Measurements from ENCODE around the gene PCK1.
A peak's percentile ranks its signal among the peaks of the same experiment; 100 is the strongest.
"Not testable (repeated sequence)": the region's sequence is repeated elsewhere in the genome, so short reads cannot be mapped to it uniquely, and the experiment has no call there.

PCK1 gene

DNA sequence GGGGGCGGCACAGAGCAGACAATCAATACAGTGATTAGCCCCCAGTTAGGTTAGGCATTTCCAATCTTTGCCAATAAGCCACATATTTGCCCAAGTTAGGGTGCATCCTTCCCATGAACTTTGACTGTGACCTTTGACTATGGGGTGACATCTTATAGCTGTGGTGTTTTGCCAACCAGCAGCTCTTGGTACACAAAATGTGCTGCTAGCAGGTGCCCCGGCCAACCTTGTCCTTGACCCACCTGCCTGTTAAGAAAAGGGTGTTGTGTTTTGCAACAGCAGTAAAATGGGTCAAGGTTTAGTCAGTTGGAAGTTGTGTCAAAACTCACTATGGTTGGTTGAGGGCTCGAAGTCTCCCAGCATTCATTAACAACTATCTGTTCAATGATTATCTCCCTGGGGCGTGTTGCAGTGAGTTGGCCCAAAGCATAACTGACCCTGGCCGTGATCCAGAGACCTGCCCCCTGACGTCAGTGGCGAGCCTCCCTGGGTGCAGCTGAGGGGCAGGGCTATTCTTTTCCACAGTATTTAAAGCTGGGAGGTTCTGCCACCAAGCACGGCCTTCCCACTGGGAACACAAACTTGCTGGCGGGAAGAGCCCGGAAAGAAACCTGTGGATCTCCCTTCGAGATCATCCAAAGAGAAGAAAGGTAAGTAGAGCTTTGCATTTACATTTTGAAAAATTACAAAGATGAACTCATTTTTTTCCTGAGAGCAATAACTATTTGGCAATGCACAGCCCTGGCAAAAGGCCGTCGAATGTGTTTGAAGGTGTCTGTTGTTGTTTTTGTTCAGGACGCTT, at the start of gene PCK1:
Gene PCK1 (plus strand): TSS at position 557 of the 802 bp plus-strand sequence. CDS start 302 bp downstream, outside the sequence.
- no peak for DNase-seq

DNA sequence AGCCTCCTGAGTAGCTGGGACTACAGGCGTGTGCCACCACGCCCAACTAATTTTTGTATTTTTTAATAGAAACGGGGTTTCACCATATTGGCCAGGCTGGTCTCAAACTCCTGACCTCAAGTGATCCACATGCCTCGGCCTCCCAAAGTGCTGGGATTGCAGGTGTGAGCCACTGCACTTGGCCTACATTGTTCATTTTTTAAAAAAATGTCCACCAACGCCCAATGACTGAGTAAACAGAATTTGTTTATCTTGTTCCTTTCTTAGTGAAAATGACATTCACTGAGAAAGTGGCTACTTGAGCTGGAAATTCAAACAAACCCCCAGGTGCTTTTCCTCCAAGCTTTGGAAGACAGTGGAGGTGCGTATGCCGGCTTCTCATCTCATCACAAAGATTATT, 49.2 kb upstream of the PCK1 start:
- not testable (repeated sequence) for DNase-seq

DNA sequence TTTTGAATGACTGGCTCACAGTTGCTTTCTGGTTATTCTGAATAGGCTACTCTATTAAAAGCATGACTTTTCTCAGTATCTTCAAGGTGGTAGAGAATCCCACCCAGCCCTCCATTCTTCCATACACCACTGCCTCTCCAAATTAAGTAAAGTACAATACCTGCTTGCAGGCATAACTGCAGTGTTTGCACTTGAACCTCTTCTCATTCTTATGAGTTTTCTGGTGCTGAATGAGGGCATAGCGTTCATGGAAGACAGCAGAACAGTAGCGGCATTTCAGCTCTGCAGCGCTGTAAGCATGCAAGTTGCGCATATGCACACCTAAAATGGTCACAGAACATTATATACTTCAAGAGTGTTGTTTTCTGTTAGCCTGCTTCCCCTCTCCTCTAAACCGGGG, 48.5 kb upstream of the PCK1 start:
- DNase-seq = no peak

DNA sequence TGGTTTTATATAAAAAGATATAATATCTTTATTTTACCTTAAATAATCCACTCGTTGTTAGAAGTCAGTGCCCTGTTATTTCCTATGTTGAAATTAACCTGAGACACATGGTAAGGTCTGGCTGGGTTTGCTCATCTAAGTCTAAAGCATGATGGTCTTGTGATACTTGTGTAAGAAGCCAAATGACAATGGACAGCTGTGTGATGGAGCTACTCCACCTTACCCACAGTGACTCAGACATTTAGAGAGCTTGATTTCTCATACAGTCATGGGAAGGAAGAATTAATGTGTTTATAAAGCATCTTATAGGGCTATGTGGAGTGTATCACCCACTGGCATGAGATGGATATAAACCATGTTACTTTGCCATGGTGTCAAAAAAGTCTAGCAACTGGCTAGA, 47.7 kb upstream of the PCK1 start:
- no peak for DNase-seq

DNA sequence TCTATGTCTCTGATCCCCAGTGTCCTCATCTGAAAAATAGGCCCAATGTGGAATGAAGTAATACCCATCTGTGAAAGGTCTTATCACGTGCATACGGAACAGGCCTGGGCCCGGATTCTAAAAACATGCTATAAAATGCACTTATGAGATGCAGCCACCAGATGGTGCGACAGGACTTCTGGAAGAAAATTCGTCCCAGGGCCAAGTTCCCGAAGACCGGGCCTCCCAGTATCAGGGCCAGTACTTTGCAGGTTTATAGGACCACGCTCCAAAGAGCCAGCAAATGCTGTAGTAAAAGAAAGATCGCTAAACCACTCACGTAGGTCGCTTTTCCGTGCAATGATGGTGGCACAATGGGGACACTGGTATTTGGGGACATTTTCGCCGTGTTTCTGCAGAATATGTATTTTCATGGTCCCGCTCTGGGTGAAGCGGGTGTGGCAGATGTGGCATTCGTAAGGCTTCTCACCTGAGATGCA, 46.6 kb upstream of the PCK1 start:
- DNase-seq = peak; percentile 25

DNA sequence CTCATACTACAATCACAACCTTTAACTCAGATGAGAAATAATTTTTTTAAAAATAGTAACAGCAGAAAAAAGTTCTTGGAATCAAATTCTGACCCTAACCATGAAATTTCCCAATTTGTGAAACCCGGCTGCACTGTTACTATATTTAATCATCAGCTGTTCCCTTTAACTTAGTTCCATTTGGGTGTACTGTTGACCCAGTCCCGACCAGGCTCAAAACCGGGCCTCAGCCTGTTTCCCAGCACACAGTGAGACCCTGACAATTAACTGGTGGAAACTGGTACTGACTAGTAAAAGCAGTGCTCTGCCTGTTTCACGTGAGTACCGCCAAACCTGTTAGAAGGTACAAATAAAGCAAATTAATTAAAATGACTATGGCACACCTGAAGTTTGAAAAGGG, 43.0 kb upstream of the PCK1 start:
- DNase-seq = no peak

DNA sequence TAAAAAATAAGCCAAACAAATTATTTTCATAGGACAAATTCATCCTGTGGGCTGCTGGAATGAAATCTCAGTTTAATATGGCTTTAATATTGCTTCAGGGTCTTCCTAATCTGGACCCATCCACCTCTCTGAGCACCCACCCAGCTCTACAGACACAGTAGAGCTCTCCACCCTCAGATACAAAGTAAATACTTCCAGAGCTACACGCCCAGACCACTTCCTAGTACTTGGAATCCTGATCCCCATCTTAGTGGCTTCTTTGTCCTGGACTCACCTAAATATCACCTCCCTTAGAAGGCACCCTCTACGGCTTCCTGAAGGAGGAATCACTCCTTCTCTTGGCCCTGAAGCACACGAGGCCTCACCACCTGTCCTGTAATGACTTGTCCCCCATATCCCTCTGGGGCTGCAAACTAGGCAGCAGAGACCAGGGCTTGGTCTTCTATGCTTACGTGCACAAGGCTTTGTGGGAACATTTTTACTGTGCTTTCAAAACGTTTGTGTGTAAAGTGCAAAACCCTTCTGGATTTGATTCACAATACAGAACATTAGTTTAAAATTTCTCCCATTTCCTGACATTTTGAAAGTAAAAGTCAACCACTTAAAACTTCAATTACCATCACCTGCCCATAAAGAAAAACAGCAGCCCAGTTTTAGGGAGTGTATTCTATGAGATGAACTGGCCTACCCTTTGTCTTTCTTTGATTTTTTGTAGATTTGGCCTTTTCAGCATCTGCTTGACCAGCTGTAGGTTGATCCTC, 38.4 kb upstream of the PCK1 start:
- no peak for DNase-seq

DNA sequence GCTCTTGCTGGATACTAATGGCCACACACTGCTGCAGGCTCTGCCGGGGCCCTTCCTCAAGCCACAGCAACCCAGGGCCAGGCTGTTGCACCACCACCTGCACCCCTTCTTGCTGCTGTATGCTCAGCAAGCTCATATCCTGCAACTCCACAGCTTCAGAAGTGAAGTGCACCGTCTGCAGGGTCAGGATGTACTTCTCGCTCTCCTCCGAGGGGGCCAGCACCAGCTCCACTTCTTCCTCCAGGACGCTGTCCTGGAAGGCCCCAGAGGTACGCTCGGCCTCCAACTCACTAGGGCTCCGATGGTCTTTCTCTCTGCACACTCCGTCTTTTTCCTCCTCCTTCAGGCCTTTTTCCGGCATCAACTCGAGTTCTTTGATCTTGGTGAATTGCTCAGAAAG, 37.1 kb upstream of the PCK1 start:
- no peak for DNase-seq

DNA sequence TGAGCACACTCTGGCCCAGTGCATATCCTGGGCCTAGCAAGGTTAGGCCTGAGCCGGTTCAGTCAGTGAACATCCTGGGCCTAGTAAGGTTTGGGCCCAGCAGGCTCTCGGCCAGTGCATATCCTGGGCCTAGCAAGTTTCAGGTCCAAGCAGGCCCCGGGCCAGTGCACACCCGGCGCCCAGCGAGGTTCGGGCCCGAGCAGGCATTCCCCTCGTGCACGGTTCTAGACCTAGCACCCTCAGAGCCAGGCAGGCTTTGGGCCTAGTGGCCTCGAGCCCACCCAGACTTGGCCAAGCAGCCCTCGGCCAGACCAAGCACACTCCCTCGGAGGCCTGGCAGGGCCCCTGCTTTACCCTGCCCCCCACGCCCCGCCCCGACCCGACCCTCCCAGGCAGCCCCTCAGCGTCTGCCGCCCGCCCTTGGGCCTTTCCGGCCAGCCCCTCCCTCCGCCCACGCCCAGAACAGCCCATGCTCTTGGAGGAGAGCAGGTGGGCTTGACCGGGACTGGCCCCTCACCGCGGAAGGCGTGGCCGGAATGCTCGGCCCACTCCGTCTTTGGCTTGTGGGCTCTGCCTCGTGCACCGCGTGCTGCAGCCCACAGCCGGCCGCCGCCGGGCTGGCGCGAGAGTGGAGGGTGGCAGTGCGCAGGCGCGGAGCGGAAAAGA, 36.3 kb upstream of the PCK1 start, which contains the start of gene CTCFL:
Gene CTCFL (minus strand): TSS at position 630 of the 666 bp plus-strand sequence. CDS start 935 bp downstream, outside the sequence.
- no peak for DNase-seq

DNA sequence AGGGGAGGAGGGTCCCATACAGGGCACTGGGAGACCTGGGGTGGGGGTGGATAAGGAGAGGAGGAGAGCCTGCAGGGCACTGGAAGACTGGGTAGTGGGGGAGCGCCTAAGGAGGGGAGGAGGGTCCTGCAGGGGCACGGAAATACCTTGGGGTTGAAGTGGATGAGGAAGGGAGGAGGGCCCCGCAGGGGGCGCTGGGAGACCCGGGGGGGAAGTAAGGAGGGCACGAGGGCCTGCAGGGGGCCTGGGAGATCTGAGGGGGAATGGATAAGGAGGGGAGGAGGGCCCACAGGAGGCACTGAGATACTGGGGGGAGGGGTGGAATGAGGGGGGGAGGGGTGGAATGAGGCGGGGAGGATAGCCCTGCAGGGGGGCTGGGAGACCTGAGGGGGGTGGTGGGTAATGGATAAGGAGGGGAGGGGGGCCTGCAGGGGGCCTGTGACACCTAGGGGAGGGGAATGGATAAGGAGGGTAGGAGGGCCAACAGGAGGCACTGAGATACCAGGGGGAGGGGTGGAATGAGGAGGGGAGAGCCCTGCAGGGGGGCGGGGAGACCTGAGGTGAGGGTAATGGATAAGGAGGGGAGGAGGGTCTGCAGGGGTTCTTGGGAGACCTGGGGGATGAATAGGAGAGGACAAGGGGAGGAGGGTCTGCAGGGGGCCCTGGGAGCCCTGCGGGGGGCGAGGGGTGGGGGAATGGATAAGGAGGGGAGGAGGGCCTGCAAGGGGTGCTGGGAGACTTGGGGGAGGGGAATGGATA, 35.4 kb upstream of the PCK1 start:
- DNase-seq = no peak

DNA sequence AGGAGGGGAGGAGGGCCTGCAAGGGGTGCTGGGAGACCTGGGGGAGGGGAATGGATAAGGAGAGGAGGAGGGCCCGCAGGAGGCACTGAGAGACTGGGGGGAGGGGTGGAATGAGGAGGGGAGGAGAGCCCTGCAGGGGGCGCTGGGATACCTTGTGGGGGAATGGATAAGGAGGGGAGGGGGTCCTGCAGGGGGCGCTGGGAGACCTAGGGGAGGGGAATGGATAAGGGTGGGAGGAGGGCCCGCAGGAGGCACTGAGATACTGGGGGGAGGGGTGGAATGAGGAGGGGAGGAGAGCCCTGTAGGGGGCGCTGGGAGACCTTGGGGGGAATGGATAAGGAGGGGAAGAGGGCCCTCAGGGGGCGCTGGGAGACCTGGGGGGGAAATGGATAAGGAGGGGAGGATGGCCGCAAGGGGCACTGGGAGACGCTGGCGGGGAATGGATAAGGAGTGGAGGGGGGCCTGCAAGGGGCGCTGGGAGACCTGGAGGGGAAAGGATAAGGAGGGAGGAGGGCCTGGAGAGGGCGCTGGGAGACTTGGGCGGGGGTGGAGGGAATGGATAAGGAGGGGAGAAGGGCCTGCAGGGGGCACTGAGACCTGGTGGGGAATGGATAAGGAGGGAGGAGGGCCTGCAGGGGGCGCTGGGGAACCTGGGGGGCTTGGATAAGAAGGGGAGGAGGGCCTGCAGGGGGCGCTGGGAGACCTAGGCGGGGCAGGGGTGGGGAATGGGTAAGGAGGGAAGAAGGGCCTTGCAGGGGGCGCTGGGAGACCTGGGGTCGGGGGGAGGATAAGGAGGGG, 34.6 kb upstream of the PCK1 start:
- DNase-seq = no peak

DNA sequence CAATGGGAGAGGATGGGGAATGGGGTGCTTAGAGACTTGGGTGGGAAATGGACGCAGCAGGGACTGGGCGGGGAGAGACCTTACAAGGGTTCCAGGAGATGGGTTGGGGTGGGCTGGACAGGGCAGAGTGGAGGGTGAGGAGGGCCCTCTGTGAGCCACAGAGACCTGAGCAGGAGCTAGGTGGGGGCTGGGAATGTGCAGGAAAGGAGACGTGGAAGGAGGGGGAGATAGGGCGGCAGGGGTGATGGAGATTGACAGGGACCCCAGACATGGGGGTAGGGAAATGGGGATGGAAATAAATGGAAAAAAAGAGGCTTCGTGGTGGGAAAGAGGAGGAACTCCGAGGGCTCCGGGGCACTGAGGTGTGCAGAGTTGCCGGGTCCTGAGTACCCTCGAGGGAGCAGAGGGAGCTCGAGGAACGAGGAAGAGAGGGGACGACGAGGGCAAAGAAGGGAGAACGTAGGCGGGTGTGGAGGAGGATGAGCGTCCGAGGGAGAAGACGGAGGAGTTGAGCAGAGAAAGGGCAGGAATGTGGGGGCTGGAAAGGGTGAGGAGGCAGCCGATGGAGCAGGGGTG, 33.9 kb upstream of the PCK1 start:
- no peak for DNase-seq

DNA sequence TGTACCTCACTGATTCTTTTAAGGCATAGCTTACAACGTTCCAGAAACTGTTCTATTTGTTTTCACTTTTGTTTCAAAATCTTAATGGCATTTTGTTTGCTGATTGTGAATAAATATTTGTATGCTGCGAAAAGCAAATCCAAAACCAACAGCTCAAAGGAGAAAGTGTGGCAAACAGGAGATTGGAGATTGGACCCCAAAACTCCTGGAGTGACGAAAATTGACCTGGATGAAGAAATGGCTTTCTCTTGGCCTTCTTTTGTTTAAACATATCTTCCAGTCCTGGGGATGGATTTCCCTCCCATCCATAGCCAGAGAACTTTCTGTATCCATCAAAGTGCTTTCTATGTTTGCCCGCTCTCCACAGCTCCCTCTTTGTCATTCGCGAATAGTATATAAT, 33.2 kb upstream of the PCK1 start:
- DNase-seq = no peak

DNA sequence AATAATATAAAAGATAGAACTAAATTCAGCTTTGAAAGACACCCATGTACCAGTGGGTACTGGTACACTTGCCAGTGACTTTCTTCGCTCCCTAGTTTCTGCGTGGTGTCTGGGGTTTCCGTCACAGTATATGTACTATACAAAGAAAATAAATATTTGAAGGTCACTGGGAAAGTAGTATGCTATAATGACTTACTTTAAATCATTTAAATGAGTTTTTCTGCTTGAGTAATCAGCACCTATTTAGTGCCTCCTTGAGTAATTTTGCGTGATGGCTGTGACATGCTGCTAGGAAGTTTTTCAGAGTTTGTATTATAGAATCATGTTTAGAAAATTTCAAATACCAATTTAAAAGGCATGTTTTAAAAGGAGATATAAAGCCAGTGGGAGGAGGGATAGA, 32.8 kb upstream of the PCK1 start:
- DNase-seq = no peak

DNA sequence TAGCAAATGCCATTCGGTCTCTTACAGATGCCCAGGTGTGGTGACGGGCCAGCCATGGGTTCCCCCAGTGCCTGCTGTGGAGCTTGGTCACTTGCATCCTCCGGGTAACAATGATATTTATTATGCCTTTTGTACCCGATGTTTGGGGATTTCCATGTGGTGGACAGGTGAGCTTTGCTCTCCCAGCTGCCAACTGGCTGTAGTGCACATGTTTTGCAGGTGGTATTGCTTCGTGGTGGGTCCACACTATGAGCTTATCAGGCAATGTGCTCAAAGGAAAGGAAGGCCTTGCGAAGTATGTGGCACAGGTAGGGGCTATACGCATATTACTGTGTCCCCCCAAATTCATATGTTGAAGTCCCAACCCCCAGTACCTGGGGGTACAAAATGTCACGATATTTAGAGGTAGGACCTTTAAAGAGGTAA, 31.7 kb upstream of the PCK1 start:
- no peak for DNase-seq

DNA sequence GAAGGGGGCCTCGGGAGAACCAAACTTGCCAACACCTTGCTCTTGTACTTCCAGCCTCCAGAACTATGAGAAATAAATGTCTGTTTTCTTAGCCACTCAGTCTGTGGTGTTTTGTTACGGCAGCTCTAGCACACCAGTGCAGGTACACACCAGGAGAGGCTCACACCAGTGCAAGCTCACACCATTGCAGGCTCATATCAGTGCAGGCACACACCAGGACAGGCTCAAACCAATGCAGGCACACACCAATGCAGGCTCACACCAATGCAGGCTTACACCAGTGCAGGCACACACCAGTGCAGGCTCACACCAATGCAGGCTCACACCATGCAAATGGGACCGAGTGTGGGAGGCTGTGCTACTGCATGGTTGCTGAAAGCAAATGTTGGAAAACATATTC, 31.1 kb upstream of the PCK1 start:
- DNase-seq = no peak

DNA sequence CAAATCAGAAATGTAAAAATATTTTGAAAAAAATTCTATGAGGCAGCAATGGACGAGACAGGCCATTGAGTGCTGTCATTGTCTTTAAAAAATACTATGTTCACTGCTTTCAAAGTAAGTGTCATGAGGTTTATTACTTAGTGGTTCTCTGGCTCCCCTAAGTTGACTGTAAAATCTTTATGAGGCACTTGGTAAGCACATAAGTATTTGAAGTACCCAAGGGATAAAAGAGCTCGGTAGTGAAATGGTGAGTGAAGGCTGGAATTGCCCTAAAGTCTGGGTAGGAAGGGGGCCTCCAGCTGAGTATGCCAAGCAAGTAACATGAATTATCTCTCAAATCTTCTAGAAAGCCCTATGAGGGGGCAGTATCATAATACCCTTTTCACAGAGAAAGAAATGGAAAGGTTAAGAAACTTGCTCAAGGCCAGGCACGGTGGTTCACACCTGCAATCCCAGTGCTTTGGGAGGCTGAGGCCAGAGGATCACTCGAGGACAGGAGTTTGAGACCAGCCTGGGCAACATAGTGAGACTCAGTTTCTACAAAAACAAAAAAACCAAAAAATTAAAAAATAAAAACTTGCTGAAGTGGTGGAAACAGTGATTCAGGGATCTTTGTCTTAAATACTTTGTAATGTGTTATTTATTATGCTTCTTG, 30.5 kb upstream of the PCK1 start:
- DNase-seq = no peak

DNA sequence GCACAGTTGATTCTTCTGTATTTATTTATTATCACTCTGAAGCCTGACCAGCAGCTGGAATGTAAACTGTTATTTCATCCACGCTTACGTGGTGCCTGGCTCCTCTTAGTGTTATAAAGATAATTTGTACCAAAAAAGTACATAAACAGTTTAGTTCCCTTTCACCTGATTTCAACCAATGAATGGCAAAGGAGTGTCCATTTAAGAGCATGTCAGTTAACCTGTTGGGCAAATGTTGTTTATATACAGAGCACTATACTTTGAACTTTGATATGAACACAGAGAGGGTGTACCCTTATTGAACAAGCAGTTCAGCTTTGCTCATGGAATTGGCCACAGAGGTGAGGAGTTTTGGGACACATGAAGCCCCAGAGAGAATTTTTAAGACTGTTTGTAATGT, 28.8 kb upstream of the PCK1 start:
- DNase-seq = no peak

DNA sequence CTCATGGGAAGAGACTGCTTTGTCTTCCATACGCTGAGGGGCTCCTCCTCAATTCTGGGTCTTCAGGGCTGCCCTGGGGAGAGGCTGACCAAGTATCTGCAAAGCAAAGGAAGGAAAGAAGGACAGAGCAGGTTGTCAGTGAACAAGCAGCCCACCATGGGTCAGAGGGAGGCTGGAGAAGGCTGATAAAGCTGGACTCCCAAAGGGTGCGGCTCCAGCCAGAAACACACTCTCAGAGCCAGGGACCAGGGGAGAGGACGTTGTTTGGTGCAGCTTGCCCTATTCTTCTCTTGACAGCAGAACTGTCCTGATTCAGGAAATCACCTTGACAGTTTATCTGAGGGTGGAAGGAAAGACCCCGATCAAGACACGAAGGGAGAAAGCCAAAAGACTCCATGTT, 25.6 kb upstream of the PCK1 start:
- DNase-seq = no peak

DNA sequence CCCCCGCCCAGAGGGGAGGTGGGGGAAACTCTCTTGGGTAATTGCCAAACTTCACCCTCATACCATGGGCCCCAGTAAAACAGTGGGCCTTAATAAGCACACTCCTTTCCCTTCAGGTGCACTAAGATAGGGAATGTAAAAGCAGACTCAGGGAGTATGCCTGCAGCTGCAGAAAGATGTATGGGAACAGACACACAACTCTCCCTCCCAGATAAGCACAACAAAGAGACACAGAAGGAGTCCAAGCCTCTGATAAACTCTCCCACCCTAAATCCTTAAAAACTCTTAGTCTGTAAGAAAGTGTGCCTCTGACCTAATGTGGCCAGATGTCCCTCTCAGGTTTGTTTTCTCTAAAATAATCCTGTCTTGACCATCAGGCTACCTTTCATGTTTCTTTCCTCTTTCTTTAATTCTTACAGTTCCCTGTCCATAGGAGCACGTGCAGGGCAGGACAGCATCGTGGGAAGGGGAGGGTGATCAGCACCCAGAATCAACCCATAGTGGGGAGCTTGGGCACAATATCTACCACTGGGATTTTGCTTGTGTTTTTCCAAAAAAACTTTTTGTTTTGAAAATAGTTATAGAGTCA, 24.7 kb upstream of the PCK1 start:
- no peak for DNase-seq
